HG03558 (cell line): ENCODE measurements around the gene NDUFS8.

Source experiments
- ATAC-seq: cut with Tn5 transposase; IDR thresholded peaks from one replicate; pipeline ENCODE4 v1.9.1; 2021; ENCODE audit warnings: moderate number of reproducible peaks; ENCODE audit not compliant: unreplicated experiment; ENCODE audit errors: extremely low read depth

The NDUFS8 gene

DNA sequence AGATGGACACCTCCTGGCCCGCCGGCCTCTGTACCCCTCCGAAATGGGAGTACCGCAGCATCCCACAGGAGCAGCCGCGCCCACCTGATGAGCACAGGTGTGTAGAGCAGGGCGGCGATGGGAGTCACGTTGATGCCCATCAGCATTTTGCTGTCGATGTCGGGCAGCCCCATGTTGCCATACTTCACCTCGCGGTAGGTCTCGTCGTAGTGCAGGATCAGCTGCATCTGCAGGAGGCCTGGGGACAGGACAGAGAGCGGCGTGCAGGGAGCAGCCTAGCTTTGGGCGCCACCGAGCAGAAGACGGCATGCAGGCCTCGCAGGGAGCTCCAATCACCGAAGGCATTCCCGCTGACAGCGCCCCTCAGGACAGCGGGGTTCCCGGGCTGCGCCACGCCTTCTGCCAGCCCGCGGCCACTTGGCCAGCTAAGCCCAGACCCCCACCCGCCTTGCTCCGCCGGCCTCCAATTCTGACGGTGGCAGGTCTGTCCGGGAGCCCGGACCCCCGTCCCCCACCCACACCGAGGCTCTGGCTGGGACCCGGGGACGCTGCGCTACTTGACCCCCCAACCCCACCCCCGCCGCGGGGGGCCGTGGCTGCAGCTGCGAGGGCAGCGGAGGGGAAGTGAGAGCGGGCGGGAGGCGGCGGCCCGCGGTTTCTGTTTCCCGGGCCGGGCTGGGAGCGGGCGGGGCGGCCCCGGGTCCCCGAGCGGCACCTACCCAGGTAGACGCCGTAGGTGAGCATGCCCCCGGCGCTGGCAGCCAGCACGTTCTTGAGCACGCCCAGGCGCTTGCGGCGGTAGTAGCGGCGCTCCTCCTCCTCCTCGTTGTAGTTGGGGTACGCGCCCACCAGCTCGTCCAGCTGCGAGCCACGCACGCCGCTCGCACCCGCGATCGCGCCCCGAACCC, 27.3 kb upstream of the NDUFS8 start:
- no peak for ATAC-seq

DNA sequence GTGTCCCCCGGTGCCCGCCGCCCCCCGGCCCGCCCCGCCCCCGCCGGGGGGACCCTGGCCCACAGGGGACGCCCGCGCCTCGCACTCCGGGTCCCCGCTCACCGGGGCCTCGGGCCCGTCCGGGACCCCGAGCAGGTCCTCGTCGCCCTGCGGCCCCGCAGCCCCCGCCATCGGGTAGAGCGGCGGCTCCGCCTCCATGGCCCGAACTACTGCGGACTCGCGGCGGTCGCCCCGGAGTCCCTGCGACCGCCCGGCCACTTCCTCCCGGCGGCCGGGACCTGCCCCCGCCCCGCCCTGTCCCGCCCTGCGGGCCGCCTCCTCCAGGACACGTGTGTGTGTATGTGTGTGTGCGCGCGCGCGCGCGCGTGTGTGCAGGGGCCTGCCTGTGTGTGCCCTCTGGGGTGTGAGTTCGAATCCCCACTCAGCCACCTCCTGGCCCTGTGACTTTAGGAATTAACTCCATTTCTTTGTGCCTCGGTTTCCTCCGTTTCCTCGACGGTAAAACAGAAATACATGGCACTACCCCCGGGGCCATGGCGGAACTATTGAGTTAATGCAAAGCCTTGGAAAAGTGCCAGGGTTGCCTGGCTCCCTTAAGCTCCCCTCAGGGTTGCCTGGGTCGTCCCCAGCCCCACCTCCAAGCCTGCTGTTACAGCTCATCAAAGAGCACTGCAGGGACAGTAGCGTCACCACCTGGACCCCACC, 26.5 kb upstream of the NDUFS8 start, which contains the start of gene UNC93B1:
Gene UNC93B1, minus strand, starts transcription at position 252 of the 705 bp plus-strand sequence. Its CDS starts 54 bp downstream, at position 198.
- no peak for ATAC-seq

DNA sequence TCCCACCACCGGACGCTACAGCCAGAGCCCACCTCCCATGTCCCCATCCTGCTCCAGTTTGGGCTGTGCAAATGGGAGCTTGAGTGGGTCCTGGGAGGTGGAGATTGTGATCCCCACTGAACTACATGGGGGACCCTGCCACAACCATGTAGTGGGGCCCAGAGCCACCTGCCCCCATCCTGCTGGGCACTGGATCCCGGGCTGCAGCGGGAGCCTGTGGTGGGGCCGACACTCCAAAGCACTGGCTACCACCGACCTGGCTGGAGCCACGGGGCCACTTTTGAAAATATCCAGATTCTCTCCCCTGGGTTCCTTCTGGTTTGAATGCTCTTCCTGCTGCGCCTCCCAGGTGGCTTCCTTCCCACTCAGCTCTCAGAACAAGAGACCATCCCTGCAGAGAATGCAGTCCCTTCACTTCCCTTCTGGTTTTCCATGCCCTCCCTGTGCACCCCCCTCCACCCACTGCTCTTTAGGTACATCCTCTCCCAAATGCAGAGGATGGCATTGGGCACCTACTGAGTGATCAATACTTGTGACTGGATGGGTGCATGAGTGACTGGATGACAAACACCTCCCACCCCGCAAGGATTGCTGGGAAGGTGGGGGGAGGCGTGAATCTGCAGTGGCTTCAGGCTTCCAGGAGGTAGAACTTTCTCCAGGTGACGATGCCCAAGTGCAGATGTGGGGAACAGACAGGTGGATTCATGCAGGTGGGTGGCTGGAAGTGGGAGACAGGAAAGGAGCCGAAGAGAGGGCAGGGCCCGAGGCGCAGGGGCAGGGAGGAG, 25.7 kb upstream of the NDUFS8 start:
- no peak for ATAC-seq

DNA sequence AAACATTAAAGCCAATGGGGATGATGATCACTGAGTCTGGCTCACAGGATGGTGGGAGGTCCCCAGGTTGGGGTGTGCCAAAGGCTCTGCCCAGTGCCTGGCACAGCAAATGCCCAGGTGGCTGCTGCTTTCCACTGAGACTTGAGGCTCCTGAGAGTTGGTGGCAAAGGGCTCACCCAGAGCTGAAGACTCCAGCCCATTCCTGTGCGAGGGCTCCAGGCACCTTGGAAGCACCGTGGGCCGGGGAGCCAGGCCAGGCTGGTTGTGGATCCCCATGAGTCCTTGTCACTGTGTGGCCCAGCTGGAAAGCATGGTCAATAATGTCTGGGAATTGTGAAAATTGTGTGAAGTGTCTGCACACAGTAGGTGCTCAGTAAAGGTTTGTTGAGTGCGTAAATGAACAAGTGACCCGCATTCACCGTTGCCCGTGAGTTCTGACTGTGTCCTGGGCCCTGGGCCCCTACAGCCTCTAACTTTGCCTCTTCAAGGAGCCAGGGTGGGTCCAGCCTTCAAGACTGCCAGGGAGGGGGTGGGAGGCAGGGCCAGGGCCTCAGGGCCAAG, 23.8 kb upstream of the NDUFS8 start:
- no peak for ATAC-seq

DNA sequence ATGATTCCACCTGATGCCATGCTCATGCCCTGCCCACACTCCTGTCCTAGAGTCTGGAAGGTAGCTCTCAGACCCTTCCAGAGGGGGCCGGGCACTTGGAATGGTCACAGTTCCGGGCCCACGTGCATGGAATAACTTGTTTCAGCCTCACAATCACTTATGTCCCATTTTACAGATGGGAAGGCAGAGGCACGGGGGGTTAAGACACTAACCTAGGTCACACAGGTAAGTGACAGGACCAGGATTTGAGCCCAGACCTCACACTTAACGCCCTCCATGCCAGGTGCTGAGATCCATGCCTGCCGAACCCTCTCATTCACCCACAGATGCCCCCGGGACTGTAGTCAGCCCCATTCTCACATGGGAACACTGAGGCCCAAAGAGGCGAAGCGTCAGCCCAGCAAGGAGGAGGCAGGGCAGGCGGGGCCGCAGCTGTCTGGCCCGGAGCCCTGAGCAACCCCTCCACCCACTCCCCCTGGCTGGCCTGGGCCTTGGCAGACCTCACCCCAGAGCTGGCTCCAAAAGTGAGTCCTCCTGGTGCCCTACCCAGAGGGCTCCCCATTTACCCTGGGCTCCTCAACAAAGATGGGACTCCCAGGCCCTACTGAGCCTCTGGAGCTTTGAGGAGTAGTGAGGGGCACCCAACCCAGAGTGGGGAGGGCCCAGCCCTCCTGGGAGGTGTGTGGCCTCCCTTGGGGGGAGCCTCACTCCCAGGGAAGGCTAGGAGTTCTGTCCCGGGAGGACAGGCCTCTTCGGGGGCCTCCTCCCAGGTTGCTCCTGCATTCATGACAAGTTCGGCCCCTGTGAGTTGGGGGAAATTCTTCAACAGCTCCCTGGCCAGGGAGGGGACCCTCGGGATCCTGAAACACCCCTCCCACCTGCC, 22.7 kb upstream of the NDUFS8 start:
- ATAC-seq: no peak

DNA sequence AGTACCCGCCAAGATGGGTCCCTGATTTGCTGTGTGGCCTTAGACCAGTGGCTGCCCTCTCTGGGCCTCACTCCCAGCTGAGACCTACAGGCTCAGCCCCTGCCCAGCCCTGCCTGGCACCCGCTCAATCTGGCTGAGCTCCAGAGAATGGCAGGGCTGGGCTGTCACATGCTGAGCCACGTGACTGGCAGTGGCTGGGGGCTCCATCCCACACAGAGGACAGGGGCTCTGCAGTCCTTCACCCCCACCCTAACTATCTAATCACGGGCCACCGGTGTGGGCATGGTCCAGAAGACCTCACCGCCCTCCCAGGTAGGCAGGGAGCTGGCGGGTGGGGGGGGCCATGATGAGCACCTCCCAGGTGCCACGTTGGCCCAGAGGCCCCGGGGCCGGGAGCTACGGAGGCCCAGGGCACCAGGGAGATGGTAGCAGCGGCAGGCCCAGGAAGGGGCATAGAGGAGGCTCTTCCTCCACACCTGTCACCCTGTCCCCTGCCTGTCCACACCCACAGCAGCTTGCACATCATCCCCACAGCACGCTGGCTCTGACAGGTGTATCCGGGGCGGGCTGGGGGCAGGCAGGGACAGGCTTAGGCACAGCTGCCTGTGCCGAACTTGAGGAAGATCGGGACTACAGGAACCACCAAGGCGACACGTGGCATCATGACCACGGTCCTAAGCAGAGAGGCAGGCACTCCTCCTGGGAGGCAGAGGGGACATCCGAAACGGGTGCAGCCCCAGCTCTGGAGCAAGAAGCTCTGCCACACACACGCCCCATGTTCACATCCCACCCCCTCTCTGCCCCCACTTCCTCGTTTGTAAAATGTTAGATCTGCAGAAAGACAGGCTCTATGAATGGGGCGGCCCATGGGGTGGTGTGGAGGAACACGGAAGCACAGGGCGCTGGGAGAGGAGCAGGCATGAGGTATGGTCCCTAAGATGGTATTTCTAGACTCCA, 21.8 kb upstream of the NDUFS8 start:
- ATAC-seq: no peak

DNA sequence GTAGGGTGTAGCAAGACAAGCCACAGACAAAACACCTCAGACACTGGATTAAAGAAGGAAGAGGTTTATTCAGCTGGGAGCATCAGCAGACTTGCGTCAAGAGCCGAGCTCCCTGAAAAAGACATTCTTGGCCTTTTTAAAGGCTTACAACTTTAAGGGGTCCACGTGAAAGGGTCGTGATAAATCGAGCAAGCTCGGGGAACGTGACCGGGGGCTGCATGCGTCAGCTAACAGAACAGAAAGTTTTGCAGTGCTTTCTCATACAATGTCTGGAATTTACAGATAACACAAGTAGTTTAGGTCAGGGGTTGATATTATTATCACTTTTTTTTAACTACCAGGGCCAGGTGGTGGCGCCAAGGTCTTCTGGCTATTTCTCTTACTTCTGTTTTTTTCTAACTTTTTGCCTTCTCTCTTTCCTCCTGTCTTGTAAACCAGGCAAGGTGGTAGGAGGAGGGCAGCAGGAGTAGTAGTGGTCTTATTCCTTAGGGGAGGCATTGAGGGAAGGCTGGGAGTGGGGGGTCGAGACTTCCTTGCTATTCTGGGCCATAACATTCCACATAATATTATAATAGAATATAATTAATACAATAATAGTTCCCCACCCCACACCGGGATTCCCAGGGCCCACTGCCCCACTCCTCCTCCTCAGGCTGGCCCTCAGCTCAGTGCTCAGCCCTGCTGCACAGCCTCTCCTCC, 20.9 kb upstream of the NDUFS8 start:
- ATAC-seq: no peak

DNA sequence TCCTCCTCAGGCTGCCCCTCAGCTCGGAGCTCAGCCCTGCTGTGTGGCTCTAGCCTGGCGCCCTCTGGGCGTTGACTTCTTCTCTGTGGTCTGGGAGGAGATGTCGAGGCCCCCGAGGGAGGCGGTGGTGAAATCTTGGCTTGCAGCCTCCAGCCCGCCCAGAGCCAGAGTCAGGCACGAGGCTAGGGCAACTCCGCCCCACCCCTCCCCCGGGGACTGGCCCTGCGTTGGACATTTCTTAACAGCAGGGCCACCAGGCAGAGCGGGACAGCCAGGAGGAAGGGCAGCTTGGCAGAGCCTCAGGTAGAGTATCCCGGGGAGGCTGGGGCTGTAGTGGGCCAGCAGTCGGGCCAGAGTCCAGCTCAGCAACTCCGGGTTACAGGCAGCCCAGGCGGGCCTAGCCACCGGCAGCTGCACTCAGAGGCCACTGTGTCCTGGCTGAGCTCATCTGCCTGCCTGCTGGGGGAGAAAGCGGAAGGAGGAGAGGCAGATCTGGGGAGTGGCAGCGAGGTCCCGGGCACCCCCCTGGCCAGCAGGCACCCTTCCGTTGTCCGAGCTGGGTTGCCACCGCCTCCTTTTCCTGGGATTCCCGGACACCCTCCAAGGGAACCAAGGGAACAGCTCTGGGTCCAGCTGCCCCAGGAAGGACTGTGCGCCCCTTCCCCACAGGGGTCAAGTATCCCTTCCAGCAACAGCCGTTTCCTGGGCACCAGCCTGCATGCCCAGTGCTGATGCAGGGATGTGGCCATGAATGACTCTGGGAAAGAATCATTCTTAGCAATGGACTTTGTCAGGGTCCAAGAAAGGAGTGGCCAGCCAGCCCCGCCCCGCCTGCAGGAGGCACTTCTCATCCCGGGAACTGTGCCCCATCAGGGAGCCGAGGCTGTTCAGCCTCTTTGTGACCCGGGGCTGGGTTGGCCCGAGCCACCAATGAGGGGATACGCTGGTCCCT, 20.1 kb upstream of the NDUFS8 start, which contains the start of gene ALDH3B1:
Gene ALDH3B1, plus strand, starts transcription at position 238 of the 952 bp plus-strand sequence. CDS start 4,971 bp downstream, outside the sequence.
- ATAC-seq: no peak

DNA sequence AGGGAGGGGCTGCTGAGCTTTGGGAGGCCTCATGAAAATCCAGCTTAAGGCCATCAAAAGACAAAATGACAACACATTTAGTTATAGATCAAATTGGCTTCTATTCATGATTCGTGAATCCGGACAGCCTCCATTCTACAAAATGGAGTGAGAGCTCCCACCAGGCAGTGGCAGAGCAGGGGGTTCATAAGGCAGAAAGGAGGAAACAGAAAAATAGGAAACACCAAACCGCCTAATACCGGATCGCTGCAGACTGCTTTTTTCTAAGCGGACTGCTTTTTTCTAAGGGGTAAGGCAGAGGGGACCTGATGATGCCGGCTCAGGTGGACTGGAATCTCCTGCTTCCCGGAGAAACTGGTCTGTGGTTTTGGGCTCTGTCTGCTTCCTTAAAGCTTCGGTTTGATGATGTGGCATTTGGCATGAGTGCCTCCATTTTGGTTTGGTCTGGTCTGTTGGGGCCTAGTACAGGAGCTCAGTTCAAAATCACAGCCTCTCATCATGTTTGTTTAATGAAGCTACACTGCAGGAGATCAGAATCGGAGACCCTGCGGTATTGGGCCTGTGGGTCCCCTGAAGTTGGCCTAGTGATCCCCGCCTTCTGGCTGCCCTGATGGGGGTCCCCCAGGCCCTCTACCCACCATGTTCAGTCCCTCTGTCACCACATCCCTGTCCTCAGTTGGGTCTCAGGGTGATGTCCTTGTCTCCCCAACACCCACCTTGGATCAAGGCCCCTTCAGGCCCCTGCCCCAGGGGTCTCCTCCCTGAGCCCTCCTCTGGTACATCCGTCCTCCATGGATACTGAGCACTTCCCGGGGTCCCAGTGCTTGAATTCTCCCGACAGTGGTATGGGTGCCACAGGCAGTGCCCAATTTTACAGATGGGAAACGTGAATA, 19.2 kb upstream of the NDUFS8 start:
- no peak for ATAC-seq

DNA sequence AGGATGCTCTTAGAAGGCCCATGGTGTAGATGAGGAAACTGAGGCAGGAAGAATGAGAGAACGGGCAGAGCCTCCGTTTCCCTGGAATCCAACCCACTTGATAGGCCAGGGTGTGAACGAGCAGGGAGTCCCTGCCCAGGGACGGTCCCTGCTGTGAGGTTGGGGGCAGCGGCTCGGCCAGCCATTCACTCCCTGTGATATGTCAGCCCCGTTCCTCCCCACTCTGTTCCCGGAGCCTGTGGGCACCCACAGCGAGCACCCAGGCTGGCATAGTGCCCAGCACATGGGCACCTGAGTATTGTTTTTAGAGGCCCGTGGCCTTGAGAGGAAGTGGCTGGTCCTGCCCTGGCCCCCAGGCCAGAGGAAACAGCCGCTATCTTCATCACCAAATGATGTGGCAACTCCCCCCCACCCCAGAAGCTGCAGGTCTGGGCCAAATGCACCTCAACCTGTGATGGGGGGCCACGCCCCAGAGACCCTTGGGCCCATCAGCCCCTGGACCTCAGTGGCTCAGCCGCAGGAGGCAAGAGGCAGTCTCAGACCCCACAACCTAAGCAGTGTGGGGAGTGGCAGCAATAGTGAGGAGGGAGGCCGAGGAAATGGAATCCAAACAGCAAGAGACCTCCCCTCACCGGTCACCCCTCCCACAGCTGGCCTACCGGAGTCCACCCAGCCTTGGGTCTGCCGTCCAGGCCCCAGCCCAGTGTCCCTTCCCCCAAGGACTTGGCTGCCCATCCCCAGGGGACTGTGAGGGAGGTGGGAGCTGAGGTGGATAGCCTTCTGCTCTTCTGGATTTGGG, 18.2 kb upstream of the NDUFS8 start:
- no peak for ATAC-seq

DNA sequence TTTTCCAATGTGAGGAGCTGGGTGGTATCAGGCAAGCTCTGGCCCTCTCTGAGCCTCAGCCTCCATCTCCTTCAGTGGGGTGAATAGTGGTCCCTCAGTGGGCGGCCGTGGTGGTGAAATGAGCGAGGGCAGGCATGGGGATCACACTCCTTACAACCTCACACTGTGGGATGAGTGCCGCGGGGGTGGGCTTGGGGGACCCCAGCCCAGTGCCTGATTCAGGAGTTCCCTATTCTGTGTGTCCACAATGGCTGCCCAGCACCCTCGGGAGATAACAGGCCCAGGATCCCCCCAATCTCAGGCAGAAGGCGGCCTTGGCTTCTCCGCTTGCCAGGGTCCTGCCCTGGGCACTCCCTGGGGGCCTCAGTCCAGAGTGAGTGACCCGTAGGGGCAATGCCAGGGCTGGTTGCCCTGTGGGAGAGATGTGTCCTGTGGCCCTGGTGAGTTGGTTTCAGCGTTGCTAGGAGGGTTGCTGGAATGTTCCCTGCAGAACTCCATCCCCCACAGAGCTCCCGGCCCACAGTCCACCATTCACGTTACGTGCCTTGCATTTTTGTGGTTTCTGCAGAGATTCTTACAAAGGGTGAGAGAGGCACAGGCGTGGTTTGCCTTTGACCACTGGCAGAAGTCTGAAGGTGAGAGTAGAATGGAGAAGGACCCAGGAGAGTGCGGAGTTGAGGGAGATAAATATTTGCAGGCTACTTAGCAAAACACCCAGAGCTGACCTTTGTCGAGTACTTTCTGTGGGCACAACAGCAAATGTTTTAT, 17.5 kb upstream of the NDUFS8 start:
- no peak for ATAC-seq

DNA sequence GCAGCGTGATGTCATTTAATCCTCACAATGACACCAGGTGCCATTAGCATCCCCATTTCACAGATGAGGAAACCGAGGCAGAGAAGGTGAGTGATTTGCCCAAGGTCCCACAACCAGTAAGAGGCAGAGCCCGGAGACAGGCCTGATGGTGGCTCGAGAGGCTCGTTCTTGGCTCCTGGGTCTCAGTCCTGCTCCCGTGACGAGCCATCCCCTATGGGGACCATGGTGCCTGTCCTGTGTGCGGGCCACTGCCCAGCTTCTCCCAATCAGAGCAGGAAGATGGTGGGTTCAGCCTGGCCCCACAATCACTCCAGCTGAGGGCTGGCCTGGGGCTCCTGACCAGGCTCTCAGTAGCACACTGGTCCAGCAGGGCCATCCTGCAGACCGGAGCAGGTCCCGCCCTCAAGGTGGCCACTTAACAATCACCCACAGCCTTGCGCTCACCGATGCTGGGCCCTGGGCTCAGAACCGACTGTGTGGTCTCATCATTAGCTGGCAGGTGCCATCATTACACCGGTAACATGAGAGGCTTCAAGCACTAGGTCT, 16.8 kb upstream of the NDUFS8 start:
- no peak for ATAC-seq

DNA sequence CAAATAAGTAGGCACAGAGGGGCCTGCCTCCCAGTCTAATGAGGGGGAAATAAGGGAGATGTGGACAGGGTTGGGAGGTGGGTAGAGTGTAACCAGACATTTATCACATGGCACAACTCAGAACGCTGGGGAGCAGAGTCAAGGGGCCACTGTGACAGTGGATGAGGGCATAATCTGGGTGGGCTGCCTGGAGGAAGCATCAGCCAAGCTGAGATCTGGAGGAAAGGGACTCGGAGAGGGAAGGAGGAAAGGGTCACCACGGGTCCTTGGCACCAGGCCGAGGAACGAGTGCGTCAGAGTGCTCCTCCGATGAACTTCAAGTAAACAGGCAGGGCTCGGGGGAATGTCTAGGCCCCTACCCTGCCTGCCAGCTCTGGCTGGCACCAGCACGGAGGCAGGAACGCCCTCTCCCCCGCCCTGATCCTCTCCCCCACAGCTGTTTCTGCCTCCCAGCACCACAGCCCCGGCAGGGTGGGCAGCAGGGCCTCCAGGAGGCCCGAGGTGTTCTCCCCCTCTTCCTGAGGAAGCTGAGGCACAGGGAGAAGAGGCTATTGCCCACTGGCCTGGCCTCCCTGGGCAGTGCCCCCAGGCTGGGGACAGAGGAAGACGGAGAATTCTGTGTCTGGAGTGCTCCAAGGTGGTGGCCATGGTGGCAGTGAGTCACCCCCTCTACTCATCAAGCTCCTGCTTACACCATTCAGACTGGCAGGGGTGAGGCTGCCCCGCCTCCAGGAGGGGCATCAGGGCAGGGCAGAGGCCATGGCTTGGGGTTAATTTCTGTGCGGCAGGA, 16.1 kb upstream of the NDUFS8 start:
- ATAC-seq: no peak
